UCSD-AML1 (cell line): ENCODE results near the gene MYO3B.
A peak's percentile ranks its signal among the peaks of the same experiment; 100 is the strongest.
"Not testable (repeated sequence)": the region's sequence is repeated elsewhere in the genome, so short reads cannot be mapped to it uniquely, and the experiment has no call there.

Experiments
- DNase-seq: peaks from one replicate; lab custom pipeline; 2025; ENCODE audit not compliant: unreplicated experiment; lab: John Stamatoyannopoulos, UW

The MYO3B gene

DNA sequence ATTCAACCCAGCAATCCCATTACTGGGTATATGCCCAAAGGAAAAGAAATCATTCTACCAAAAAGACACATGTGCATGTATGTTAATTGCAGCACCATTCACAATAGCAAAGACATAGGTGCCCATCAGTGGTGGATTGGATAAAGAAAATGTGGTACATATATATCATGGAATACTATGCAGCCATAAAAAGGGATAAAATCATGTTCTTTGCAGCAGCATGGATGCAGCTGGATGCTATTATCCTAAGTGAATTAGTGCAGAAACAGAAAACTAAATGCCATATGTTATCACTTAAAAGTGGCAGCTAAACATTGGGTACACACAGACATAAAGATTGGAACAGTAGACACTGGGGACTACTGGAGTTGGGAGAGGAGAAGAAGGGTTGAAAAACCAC is 82.2 kb downstream of the MYO3B start:
- DNase-seq: no peak

DNA sequence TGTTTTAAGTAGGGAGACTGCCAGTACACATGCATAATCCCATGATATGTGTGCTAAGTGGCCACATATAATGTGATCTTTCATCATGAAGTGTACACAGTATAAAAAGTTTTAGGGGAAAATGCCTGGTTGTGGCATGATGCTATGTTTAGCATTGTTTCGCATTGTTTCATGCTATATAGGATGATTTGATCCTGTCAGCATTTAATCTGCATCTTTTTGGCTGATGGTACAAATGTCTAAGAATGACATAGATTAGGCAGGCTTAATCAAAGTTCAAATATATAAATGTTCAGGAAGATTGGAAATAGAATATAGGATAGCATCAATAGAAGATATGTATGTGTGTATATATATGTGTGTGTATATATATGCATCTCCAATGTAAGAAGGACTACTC is 83.6 kb downstream of the MYO3B start:
- DNase-seq: no peak

DNA sequence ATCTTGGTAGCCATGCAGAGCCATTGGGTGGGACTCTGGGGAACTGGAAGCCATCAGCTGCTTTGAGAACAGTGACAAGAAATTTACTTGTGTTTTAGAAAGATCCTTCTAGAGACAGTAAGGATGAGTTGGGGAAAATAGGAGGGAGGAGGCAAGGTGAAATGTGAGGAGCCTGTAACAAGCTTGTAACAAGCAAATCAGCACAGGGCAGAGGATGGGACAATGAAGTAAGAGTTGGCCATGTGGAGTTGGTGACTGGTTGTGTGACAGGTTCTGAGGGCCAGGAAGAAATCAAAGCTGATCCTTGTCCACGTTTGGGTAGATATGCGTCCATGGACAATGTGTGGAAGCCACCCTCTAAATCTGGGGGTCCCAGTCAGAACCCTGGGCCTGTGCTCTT is 84.4 kb downstream of the MYO3B start:
- DNase-seq: no peak

DNA sequence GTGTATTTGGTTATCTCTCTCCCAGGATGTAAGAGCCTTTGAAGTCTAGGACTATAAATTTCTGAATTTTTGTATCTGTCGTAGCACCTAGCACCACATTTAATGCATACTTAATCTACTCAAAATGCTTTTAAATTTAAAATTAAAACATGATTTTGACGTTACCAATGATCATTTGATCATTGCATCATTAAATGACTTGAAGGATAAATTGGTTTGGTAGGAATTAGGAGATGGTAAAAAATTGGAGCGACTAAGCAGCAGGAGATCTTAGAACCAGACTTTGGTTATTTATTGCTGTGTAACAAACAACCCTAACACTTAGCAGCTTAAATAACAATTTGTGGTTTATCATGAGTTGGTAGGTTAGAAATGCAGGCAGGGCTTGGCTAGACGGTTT is 84.9 kb downstream of the MYO3B start:
- no peak for DNase-seq

DNA sequence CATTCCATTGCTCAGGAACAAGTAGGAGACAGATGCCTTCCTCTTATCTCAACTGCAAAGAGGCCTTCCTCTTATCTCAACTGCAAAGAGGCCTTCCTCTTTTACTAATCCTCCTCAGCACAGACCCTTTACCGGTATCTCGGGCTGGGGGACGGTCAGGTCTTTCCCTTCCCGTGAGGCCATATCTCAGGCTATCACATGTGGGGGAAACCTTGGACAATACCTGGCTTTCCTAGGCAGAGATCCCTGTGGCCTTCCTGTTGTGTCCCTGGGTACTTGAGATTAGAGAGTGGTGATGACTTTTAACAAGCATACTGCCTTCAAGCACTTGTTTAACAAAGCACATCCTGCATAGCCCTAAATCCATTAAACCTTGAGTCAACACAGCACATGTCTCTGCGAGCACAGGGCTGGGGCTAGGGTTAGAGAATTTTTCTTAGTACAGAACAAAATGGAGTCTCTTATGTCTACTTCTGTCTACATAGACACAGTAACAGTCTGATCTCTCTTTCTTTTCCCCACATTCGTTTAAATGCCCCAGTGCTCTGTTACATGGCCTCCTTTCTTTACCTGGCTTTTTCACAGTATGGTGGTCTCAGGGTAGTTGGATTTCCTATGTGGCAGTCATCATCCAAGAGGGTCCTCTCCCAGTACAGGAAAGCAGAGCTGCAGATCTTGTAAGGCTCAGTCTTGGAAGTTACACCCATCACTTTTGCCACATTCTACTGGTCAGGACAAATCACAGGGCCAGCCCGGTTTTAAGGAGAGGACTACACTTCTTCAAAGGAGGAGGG is 86.0 kb downstream of the MYO3B start:
- DNase-seq: peak; percentile 32

DNA sequence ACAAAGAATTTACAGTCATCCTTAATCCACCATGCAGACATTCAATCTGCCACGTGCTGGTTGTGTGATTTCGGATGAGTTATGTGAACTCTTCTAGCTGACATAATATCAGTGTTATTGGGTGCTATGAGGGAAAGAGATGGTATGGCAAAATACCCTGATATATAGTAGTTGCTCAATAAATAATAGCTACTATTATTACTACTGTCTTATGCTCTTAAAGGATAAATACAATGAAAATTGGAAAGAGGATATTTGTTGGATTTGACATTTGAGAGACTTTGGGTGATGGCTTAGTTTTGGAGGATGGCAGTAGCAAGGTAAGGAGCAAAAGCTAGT is 86.5 kb downstream of the MYO3B start:
- DNase-seq: no peak

DNA sequence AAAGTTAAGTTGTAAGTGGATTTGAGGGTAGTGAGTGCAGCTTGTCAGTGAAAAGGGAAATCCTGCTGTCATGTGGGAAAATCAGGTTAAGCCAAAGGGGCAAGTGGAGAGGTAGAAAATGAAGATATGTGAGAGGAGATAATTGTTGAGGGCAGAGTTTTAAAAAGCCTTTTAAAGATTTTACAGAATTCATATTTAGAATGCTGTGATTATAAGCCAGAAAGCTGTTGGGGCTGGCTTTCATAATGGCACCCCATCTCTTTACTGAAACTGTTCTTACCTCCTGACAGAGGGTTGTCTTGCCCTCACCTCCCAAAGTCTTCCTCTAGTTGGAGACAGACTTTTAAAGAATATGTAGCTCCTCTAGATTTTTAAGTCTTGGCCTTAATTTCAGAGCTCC is 86.9 kb downstream of the MYO3B start:
- DNase-seq: no peak

DNA sequence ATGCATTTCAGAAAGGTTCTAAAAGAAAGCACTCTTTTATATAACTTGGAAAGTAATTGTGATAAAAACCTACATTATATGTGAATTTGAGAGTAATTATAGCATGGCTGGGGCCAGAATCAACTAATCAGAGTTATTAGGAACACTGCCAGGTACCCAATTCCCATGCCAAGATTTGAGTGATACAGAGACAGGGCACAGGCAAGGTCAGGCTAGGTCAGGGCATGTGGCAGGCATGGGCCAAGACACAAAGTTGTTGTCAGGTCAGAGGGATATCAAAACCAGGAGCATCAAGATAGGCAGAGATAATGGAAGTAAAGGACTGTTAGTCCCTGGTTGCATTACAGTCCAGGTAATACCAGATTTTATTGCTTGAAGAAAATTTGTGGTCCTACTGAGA is 87.4 kb downstream of the MYO3B start:
- no peak for DNase-seq

GRCh38 chr2:170266358-170266757 is 88.4 kb downstream of the MYO3B start:
- DNase-seq: no peak

- DNase-seq: no peak
These were observed 89.1 kb downstream of the MYO3B start for GRCh38 chr2:170267071-170267470.

GRCh38 chr2:170270278-170270864 is 92.4 kb downstream of the MYO3B start:
- no peak for DNase-seq

- no peak for DNase-seq
These were observed 93.4 kb downstream of the MYO3B start for GRCh38 chr2:170271340-170271739.

DNA sequence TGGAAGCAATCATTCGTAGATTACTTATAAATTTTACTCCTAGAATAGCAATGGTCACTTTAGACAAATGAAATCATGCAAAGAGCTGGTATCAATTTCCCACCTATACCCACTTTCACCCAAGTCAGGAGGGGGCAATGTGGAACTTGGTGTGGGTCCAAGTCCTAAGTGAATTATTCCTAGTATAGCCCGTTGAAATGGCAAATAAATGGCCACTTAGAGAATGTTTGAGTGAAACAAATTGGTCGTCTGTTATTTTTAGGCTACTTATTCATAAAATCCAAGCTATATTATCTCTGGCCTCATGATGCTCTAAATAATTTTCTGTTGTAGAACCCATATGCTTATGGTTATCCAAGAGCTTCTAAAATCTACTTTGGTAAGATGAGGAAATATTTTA is 98.1 kb downstream of the MYO3B start:
- no peak for DNase-seq

DNA sequence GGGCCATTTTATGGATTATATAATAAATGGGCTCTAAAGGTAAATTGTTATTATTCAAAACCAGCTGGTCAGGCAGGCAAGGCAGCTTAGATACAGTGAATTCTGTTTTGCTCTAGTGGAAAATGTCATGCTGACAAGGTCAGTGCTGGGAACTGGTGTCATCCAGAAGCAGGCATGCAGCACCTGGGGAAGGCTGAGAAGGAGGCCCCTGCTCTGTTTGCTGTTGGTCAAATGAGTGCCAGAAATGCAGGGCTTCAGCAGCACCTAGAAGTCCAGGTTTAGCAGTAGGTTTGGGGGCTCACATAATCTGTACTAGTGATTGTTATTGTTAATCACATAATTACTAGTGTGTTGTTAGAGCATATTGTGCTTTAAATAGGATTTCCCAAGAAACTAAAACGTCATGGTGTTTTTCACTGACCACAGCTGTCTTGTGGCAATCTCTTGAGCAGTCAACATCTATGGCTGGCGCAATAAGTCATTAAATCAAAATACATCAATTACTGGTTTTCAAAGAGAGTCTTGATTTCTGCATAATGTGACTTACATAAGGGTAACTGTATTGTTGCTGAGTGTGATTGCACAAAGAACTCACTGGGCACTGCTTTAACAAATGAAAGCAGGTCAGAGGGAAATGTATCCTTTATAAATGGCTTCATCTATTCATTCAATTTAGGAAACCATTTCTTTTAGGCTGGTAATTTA is 99.1 kb downstream of the MYO3B start:
- no peak for DNase-seq

GRCh38 chr2:170277951-170278350 is 100.0 kb downstream of the MYO3B start:
- DNase-seq: no peak

- DNase-seq: not testable (repeated sequence)
These were observed 101.7 kb downstream of the MYO3B start for GRCh38 chr2:170279615-170280014.

- DNase-seq: no peak
These were observed 104.9 kb downstream of the MYO3B start for GRCh38 chr2:170282851-170283250.

- no peak for DNase-seq
These were observed 106.3 kb downstream of the MYO3B start for GRCh38 chr2:170284205-170284604.

DNA sequence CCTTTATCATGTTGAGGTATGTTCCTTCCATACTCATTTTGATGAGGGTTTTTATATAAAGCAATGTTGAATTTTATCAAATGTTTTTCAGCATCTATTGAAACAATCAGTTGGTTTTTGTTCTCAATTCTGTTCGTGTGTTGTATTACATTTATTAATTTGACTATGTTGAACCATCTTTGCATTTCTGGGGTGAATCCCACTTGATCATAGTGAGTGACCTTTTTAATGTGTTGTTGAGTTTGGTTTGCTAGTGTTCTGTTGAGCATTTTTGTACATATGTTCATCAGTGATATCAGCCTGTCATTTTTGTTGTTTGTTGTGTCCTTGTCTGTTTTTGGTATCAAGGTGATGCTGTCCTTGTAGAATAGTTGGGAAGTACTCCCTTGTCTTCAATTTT is 110.9 kb downstream of the MYO3B start:
- no peak for DNase-seq

- no peak for DNase-seq
These were observed 113.5 kb downstream of the MYO3B start for GRCh38 chr2:170291474-170291873.

GRCh38 chr2:170292415-170292814 is 114.5 kb downstream of the MYO3B start:
- no peak for DNase-seq

DNA sequence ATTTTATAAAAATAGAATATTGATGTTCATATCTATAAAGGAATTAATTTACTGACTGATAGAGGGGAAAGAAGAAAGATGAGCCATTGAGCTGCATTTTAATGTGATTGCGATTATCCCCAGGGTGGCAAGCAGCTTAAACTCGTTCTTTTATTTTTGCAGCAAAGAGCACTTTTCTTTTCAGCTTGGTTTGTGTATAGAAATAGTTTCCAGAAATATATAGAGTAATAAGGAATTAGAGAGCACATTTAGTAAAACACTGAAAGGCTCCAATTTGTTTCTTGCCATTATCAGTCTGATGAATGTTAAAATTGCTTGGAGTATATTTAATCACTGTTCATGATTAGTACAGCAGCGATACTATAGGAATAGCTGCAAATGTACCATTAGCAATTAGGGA is 119.5 kb downstream of the MYO3B start:
- DNase-seq: no peak
